OCI-LY7 (cell line): Measurements from ENCODE around the gene GH1. TPM values are rescaled to one million over a fixed set of nuclear protein-coding genes. Genes with fewer than 3 reads are reported as not detected.
"Not testable (repeated sequence)": the region's sequence is repeated elsewhere in the genome, so short reads cannot be mapped to it uniquely, and the experiment has no call there.

Experiments
- BruUV-seq: library from RNA; stranded (reverse); fragments of 400-500 nt; replicated peaks from 2 replicates; lab custom pipeline; 2021; lab: Mats Ljungman, UMichigan
- CTCF ChIA-PET: fragments of 300-600 bp; sonication (Branson Sonifier 250); formaldehyde crosslinking; loops from one replicate; lab custom pipeline; 2022; ENCODE audit warnings: antibody characterized with exemption; ENCODE audit not compliant: unreplicated experiment; lab: Charles Lee
- POLR2A ChIA-PET: fragments of 300-600 bp; sonication (Branson Sonifier 250); formaldehyde crosslinking; loops from one replicate; lab custom pipeline; 2022; ENCODE audit warnings: antibody characterized with exemption; lab: Charles Lee
- DNase-seq: peaks from one replicate; pipeline ENCODE4 v3.0.0-alpha.2; 2015; ENCODE audit warnings: low spot score
- H2AFZ ChIP-seq: fragments of 200-600 bp; sonication (generic), shearing (Covaris generic); 2 replicates; pipeline ENCODE4 v1.6.1; 2014; ENCODE audit warnings: mild to moderate bottlenecking, antibody characterized with exemption, low read length, moderate library complexity
- H3K27ac ChIP-seq: fragments of 200-600 bp; sonication (generic); 2 replicates; pipeline ENCODE4 v1.5.1; 2014; ENCODE audit warnings: mixed run types, low read depth, mild to moderate bottlenecking, moderate library complexity, low read length, inconsistent platforms; ENCODE audit not compliant: poor library complexity, severe bottlenecking
- H3K36me3 ChIP-seq: fragments of 200-600 bp; sonication (generic); 2 replicates; pipeline ENCODE4 v1.6.1; 2014; ENCODE audit warnings: mild to moderate bottlenecking, antibody characterized with exemption, low read length, moderate library complexity, mixed read lengths; ENCODE audit not compliant: insufficient read depth
- H3K4me1 ChIP-seq: fragments of 200-600 bp; sonication (generic); 2 replicates; pipeline ENCODE4 v1.5.1; 2014; ENCODE audit warnings: mild to moderate bottlenecking, low read length; ENCODE audit not compliant: insufficient read depth, poor library complexity, severe bottlenecking
- H3K4me2 ChIP-seq: fragments of 200-600 bp; sonication (generic); 2 replicates; pipeline ENCODE4 v1.6.1; 2014; ENCODE audit warnings: mild to moderate bottlenecking, low read length
- H3K4me3 ChIP-seq: fragments of 200-600 bp; sonication (generic); 2 replicates; pipeline ENCODE4 v1.5.1; 2014; ENCODE audit warnings: mild to moderate bottlenecking, low read depth, low read length; ENCODE audit not compliant: poor library complexity, severe bottlenecking
- H3K79me2 ChIP-seq: fragments of 200-600 bp; sonication (generic); 2 replicates; pipeline ENCODE4 v1.6.1; 2016; ENCODE audit warnings: low read depth, mild to moderate bottlenecking, low read length, moderate library complexity, mixed read lengths; ENCODE audit not compliant: insufficient read depth
- H3K9me2 ChIP-seq: fragments of 200-600 bp; sonication (generic); 2 replicates; pipeline ENCODE4 v1.6.1; 2016; ENCODE audit warnings: mild to moderate bottlenecking, low read length, mixed read lengths; ENCODE audit not compliant: insufficient read depth
- H3K9me3 ChIP-seq: fragments of 200-600 bp; sonication (generic); 2 replicates; pipeline ENCODE4 v1.6.1; 2014; ENCODE audit warnings: mild to moderate bottlenecking, mixed run types, low read length, mixed read lengths
- H4K20me1 ChIP-seq: fragments of 200-600 bp; sonication (generic); 2 replicates; pipeline ENCODE4 v1.6.1; 2014; ENCODE audit warnings: mild to moderate bottlenecking, antibody characterized with exemption, low read length, moderate library complexity, mixed read lengths; ENCODE audit not compliant: insufficient read depth
- EZH2phosphoT487 ChIP-seq: fragments of 200-600 bp; sonication (generic); IDR thresholded peaks from 2 replicates; pipeline ENCODE4 v1.6.1; 2018; ENCODE audit warnings: low read depth, borderline replicate concordance, mild to moderate bottlenecking, mixed run types, antibody characterized with exemption, low read length, moderate library complexity, mixed read lengths
- intact Hi-C: fragments of 100-400 bp; cut with micrococcal nuclease; formaldehyde crosslinking; loops from one replicate; pipeline ENCODE4 v1.10.0; 2022; ENCODE audit not compliant: unreplicated experiment
- total RNA-seq, 2 experiments: library from RNA; depleted of rRNA in 1 of 2; stranded (reverse); fragments of >200 nt in 1 of 2; shearing (Covaris generic) in 1 of 2; gene quantifications; 2 replicates each; pipeline ENCODE4 v1.2.3, GENCODE V29; 2014 to 2022
- TF ChIP-seq, protein P1 (sequence below): fragments of 200-600 bp; sonication (generic); conservative IDR thresholded peaks from 2 replicates; pipeline ENCODE4 v1.5.1; 2014; ENCODE audit warnings: mild to moderate bottlenecking, antibody characterized with exemption, low read length, moderate library complexity, mixed read lengths

Gene GH1
- total RNA-seq, 2 experiments from 2014 or later, result 4.3 TPM; not detected in 1

DNA sequence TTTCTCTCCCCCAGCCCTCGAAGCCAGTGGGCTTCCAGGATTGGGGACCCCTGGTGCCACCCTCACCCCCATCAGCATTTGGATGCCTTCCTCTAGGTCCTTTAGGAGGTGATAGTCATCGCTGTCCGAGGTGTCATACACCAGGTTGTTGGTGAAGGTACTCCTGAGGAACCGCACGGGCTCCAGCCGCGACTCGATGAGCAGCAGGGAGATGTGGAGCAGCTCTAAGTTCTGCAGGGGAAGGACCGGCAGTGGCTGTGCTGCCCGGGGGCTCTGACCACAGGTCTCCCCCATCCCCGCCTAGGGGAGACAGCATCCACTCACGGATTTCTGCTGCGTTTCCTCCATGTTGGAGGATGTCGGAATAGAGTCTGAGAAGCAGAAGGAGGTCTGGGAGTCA is 8.5 kb downstream of the GH1 start:
- Histone ChIP-seq H3K27ac (no peak overlapping the region), H2AFZ (no peak overlapping the region), H3K4me2 (no peak overlapping the region), H3K79me2 (no peaks in the 10 kb centered on the region), H3K9me2 (no peaks in the 10 kb centered on the region), H3K9me3 (no peaks in the 10 kb centered on the region), H3K36me3 (no peaks in the 10 kb centered on the region), H4K20me1 (no peaks in the 10 kb centered on the region), H3K4me1 (no peaks in the 10 kb centered on the region), H3K4me3 (no peak overlapping the region)
- no TSS peak for BruUV-seq
- ChIA-PET POLR2A (no interaction called here), CTCF (interaction anchor here (2.6 kb wide), 1 partner anchor 36 kb away, joined by 16 read pairs; no protein-coding TSS in a partner anchor)
- no peak for TF ChIP-seq EZH2phosphoT487
- TF ChIP-seq, protein P1, sequence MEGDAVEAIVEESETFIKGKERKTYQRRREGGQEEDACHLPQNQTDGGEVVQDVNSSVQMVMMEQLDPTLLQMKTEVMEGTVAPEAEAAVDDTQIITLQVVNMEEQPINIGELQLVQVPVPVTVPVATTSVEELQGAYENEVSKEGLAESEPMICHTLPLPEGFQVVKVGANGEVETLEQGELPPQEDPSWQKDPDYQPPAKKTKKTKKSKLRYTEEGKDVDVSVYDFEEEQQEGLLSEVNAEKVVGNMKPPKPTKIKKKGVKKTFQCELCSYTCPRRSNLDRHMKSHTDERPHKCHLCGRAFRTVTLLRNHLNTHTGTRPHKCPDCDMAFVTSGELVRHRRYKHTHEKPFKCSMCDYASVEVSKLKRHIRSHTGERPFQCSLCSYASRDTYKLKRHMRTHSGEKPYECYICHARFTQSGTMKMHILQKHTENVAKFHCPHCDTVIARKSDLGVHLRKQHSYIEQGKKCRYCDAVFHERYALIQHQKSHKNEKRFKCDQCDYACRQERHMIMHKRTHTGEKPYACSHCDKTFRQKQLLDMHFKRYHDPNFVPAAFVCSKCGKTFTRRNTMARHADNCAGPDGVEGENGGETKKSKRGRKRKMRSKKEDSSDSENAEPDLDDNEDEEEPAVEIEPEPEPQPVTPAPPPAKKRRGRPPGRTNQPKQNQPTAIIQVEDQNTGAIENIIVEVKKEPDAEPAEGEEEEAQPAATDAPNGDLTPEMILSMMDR, result no peak
- DNase-seq, result no peak
- intact Hi-C loops, result no loop called here

DNA sequence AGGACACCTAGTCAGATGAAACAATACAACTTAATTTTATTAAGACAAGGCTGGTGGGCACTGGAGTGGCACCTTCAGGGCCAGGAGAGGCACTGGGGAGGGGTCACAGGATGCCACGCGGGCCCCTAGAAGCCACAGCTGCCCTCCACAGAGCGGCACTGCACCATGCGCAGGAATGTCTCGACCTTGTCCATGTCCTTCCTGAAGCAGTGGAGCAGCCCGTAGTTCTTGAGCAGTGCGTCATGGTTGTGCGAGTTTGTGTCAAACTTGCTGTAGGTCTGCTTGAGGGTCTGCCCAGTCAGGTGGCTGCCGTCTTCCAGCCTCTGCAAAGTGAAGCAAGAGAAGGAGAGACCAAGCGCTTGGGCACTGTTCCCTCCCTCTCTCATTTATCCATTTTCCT is 9.1 kb downstream of the GH1 start:
- H3K9me3 ChIP-seq, BruUV-seq, H3K4me3 ChIP-seq, DNase-seq, H2AFZ ChIP-seq, intact Hi-C loops, H3K4me1 ChIP-seq, H3K27ac ChIP-seq, CTCF ChIA-PET, H3K4me2 ChIP-seq, H4K20me1 ChIP-seq, H3K79me2 ChIP-seq, POLR2A ChIA-PET, H3K36me3 ChIP-seq, H3K9me2 ChIP-seq: not testable (repeated sequence)

DNA sequence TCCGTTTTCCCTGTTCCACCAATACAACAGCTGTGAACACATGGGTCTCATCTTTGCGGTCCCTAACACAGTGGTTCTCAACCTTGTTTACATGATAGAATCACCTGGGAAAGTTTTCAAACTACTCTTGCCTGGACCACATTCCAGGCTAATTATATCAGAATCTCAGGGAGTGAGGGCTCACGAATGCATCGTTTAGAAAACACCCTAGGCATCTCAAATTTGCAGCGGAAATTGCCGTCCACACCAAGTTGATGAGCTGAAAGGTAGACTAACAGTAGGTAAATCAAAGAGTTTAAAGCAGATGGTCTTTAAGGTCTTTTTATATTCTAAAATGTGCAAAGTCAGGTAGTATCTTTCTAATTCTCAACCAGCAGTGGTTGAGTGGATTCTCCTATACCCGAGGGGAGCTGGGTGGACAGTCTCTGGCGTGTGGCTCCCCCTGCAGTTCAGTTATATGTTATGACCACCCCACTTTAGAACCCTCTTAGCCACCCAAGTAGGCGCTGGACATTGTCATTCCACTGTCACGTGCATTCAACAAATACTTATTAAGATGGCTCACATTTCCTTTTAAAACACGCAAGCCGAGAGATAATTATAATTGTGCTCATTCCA is 11.4 kb downstream of the GH1 start:
- intact Hi-C loops, BruUV-seq, H3K9me2 ChIP-seq, H3K4me3 ChIP-seq, H4K20me1 ChIP-seq, CTCF ChIA-PET, H2AFZ ChIP-seq, H3K36me3 ChIP-seq, H3K79me2 ChIP-seq, H3K4me2 ChIP-seq, H3K9me3 ChIP-seq, H3K27ac ChIP-seq, H3K4me1 ChIP-seq: not testable (repeated sequence)
- peak; percentile 20 for DNase-seq
- POLR2A ChIA-PET, result interaction anchor here (0.6 kb wide), 1 partner anchor 73 kb away, joined by 6 read pairs; no protein-coding TSS in a partner anchor
- TF ChIP-seq, protein P1, result peak; percentile 59

DNA sequence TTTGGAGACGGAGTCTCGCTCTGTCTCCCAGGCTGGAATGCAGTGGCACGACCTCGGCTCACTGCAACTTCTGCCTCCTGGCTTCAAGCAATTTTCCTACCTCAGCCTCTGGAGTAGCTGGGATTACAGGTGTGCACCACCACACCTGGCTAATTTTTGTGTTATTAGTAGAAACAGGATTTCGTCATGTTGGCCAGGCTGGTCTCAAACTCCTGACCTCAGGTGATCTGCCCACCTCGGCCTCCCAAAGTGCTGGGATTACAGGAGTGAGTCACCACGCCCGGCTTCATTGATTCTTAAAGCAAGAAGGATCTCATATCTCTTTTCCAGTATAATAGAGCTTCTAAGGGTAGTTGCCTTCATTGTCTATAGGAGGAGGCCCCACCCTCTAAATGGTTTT is 13.8 kb downstream of the GH1 start:
- H3K4me3 ChIP-seq, H3K79me2 ChIP-seq, DNase-seq, H3K9me3 ChIP-seq, H2AFZ ChIP-seq, H4K20me1 ChIP-seq, H3K36me3 ChIP-seq, H3K27ac ChIP-seq, intact Hi-C loops, BruUV-seq, CTCF ChIA-PET, H3K4me2 ChIP-seq, H3K4me1 ChIP-seq, H3K9me2 ChIP-seq: not testable (repeated sequence)
- POLR2A ChIA-PET, result interaction anchor here (1.2 kb wide), 1 partner anchor 41 kb away, joined by 3 read pairs; no protein-coding TSS in a partner anchor
